SJCRH30 (cell line): ENCODE results near the gene ULK4. TPM values are rescaled to one million over a fixed set of nuclear protein-coding genes. Genes with fewer than 3 reads are reported as not detected.

Experiments
- total RNA-seq: library from RNA; depleted of rRNA; stranded (reverse); fragments of >200 nt; shearing (Covaris generic); gene quantifications from 2 replicates; pipeline ENCODE4 v1.2.3, GENCODE V29; 2014; rRNA removed

ULK4 gene
- total RNA-seq, 1 experiment from 2014 or later = 6.4 TPM

Other genes with a start within 250 kb of the ULK4 start
- 10.3 and 12.1 TPM in 2 replicates for gene TRAK1, start 129.3 kb upstream of the ULK4 start, total RNA-seq